Ovary (tissue), 9 donors: ENCODE results near the gene ASRGL1. TPM values are rescaled to one million over a fixed set of nuclear protein-coding genes. Genes with fewer than 3 reads are reported as not detected.
"Not testable (repeated sequence)": the region's sequence is repeated elsewhere in the genome, so short reads cannot be mapped to it uniquely, and the experiment has no call there.

Experiments used
- DNase-seq, 5 donors: peaks; one replicate each; pipeline ENCODE4 v3.0.0-alpha.2; 2019 to 2020
- H3K27ac ChIP-seq, 2 donors: fragments of 200-600 bp; one replicate each; pipeline versions ENCODE4 v1.5.1 to v1.8.0; 2019 to 2022
- H3K27me3 ChIP-seq: fragments of 200-600 bp; one replicate; pipeline ENCODE4 v1.8.0; 2022
- H3K36me3 ChIP-seq: fragments of 200-600 bp; sonication (generic); one replicate; pipeline ENCODE4 v1.5.1; 2019
- H3K4me1 ChIP-seq: one replicate; pipeline ENCODE4 v1.8.1; 2013; ENCODE audit warnings: mild to moderate bottlenecking, moderate library complexity; ENCODE audit not compliant: insufficient read depth
- H3K4me3 ChIP-seq: fragments of 200-600 bp; sonication (generic); one replicate; pipeline ENCODE4 v1.5.1; 2017
- H3K9me3 ChIP-seq, 2 donors: fragments of 200-600 bp in 1 of 2; sonication (generic) in 1 of 2; one replicate each; pipeline versions ENCODE4 v1.5.1 to v1.8.1; 2013 to 2019; ENCODE audit warnings: mild to moderate bottlenecking in 1 of 2, moderate library complexity in 1 of 2
- EP300 ChIP-seq: sonication (generic); formaldehyde crosslinking; IDR thresholded peaks from one replicate; pipeline ENCODE4 v1.6.1; 2017; ENCODE audit warnings: antibody characterized with exemption
- POLR2A ChIP-seq: fragments of 450-650 bp; IDR thresholded peaks from one replicate; pipeline ENCODE4 v1.6.1; 2017; ENCODE audit warnings: antibody characterized with exemption, mild to moderate bottlenecking, moderate library complexity
- WGBS, 3 donors: extraction: QIAGEN DNeasy Blood & Tissue Kit in 1 of 3; methylation state at CpG; one replicate each; pipeline versions ENCODE4 v1.1.5 to v1.1.7; 2013 to 2017; 5-methylcytosine and 5-hydroxymethylcytosine counted together
- intact Hi-C, 4 donors: fragments of 100-400 bp; cut with DNase I; formaldehyde crosslinking; loops; one replicate each; pipeline versions ENCODE4 v1.11.0 to v1.15.1; 2022 to 2023
- polyA plus RNA-seq, 2 donors: library from polyadenylated mRNA; stranded (reverse); fragments of 200-250 nt in 1 of 2; fragments of 350-450 nt in 1 of 2; fragmentation: Illumina TruSeq in 1 of 2; extraction: RNeasy Lipid Tissue Mini Kit (QIAGEN cat#74804) in 1 of 2; gene quantifications; one replicate each; pipeline ENCODE4 v1.2.3, GENCODE V29; 2013 to 2014
- total RNA-seq, 7 donors: library from RNA; depleted of rRNA in 2 of 7; stranded (reverse); fragments of >200 nt in 2 of 7; fragmentation: NEBNext Ultra II Directional in 3 of 7; extraction: Animal tissue kit (Norgen Biotek cat#: 25700) in 3 of 7; gene quantifications; one replicate each; pipeline versions ENCODE4 v1.1.0 to v1.2.4, GENCODE V29; 2016 to 2023
- TF ChIP-seq, protein P1 (sequence below), 3 donors: fragments of 450-650 bp in 2 of 3; fragments of 200-600 bp in 1 of 3; IDR thresholded peaks; one replicate each; pipeline versions ENCODE4 v1.5.1 to v1.8.0; 2016 to 2022; ENCODE audit warnings: antibody characterized with exemption in 3 of 3, mild to moderate bottlenecking in 1 of 3
- donor health status: DM: no; HTN: no; CAD: no; lungs with moderate emphysema.
- donor health status: DM: no; HTN: no; CAD: no.
- donor health status: Bipolar disorder and iron deficiency.
- donor health status: DM: yes; HTN: yes; CAD: no.
- donor health status: DM: no; HTN: no; CAD: no.
- donor health status: DM: yes; HTN: yes; CAD: no.

ASRGL1 gene
- total and polyA plus RNA-seq, 9 donors: 1.6 to 143 (median 9.8) TPM

DNA sequence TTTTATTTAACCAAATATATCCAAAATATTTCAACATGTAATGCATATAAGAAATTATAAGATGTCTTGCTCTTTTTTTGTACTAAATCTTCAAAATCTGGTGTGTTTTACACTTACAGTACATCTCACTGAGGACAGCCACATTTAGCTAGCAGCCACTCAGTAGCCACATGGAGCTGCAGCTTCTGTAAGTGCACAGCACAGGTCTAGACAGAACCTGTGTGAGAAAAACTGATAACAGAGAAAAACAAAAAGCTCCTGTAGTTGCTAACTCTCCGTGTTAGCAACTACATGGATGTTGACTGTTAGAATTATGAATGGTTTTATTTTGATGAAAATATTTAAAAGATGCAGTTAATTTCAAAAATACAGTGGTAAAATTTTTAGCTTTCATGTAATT lies 22.2 kb downstream of the ASRGL1 start:
- H3K9me3 ChIP-seq: no peaks in the 10 kb centered on the region
- intact Hi-C loops: no loop called here
- H3K36me3 ChIP-seq: no peaks in the 10 kb centered on the region
- no peaks in the 10 kb centered on the region for H3K27me3 ChIP-seq
- DNase-seq: no peak
- H3K27ac ChIP-seq: no peak overlapping the region
- WGBS, 3 donors: 71 to 87% (median 82%) methylated on average over 1 of the region's 1 CpG
- H3K4me1 ChIP-seq: no peaks in the 10 kb centered on the region
- TF ChIP-seq POLR2A (no peak), EP300 (no peak)
- TF ChIP-seq, protein P1, sequence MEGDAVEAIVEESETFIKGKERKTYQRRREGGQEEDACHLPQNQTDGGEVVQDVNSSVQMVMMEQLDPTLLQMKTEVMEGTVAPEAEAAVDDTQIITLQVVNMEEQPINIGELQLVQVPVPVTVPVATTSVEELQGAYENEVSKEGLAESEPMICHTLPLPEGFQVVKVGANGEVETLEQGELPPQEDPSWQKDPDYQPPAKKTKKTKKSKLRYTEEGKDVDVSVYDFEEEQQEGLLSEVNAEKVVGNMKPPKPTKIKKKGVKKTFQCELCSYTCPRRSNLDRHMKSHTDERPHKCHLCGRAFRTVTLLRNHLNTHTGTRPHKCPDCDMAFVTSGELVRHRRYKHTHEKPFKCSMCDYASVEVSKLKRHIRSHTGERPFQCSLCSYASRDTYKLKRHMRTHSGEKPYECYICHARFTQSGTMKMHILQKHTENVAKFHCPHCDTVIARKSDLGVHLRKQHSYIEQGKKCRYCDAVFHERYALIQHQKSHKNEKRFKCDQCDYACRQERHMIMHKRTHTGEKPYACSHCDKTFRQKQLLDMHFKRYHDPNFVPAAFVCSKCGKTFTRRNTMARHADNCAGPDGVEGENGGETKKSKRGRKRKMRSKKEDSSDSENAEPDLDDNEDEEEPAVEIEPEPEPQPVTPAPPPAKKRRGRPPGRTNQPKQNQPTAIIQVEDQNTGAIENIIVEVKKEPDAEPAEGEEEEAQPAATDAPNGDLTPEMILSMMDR (IDR thresholded peaks at IDR 0.05): no peak
- no peak overlapping the region for H3K4me3 ChIP-seq

DNA sequence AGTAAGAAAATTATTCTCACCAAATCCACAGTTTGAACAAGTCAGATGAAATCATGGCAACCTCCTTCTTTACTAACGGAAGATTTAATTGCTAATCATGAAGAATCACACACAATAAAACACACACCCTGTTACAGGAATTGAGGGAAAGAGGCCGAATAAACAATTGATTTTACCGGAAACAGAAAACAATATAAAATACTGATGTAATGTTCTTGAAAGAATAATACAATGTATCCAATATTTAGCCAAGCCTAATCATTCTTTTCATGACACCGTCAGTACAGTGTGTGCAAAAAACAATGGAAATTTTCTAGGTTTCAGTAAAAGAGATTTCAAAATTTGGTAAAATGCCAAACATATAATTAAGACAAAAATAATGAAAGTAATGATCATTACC lies 23.4 kb downstream of the ASRGL1 start:
- H3K36me3 ChIP-seq: no peaks in the 10 kb centered on the region
- no peak overlapping the region for H3K4me3 ChIP-seq
- 63 to 76% (median 76%) methylated on average over 4 of the region's 4 CpGs for WGBS, 3 donors
- no peak overlapping the region for H3K27ac ChIP-seq
- no peak for DNase-seq
- intact Hi-C loops: no loop called here
- no peaks in the 10 kb centered on the region for H3K27me3 ChIP-seq
- H3K9me3 ChIP-seq: no peaks in the 10 kb centered on the region
- no peak for TF ChIP-seq POLR2A
- TF ChIP-seq EP300: no peak
- TF ChIP-seq, protein P1 (IDR thresholded peaks at IDR 0.05): no peak
- no peaks in the 10 kb centered on the region for H3K4me1 ChIP-seq

DNA sequence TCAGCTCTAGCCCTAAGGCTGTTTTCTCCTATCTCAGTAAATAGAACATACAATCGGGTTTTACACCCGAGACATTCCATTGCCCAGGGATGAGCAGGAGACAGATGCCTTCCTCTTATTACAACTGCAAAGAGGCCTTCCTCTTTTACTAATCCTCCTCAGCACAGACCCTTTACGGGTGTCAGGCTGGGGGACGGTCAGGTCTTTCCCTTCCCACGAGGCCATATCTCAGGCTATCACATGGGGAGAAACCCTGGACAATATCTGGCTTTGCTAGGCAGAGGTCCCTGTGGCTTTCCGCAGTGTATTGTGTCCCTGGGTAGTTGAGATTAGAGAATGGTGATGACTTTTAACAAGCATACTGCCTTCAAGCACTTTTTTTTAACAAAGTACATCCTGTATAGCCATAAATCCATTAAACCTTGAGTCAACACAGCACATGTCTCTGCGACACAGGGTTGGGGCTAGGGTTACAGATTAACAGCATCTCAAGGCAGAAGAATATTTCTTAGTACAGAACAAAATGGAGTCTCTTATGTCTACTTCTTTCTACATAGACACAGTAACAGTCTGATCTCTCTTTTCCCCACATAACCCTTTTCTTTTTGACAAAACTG lies 31.7 kb downstream of the ASRGL1 start:
- 85 to 88% (median 86%) methylated on average over 7 of the region's 7 CpGs for WGBS, 3 donors
- H3K36me3 ChIP-seq, H3K27me3 ChIP-seq, DNase-seq, H3K4me1 ChIP-seq, intact Hi-C loops, H3K4me3 ChIP-seq, H3K9me3 ChIP-seq, H3K27ac ChIP-seq: not testable (repeated sequence)

DNA sequence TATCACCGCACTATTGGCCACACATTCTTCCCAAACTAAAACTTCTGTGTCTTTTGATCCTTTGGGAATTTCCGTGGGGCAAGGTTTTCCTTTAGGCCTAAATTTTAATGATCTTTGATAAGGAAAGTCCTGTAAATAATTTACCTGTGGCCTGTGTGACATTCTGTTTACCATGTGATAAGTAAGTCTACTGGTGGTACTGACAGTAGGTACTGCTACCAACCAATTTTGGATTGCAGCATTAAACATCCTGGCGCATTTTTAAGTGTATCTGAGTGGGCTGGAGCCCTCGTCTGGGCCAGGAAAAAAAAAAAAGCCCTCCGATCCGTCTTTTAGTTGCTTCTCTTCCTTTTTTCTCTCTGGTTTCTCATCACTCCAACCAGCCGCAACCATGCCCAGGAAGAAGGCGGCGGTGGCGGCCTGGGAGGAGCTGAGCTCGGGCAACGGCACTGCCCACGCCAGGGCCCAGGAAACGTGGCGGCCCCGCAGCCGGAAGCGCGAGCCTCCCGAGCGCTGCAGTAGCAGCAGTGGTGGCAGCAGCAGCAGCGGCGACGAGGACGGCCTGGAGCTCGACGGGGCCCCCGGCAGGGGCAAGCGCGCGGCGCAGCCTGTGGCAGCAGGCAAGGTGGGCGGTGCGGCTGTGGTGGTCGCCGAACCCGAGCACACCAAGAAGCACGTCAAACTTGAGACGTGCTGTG lies 33.6 kb downstream of the ASRGL1 start:
- Histone ChIP-seq H3K27me3 (no peaks in the 10 kb centered on the region), H3K4me1 (no peaks in the 10 kb centered on the region), H3K27ac (no peak overlapping the region), H3K36me3 (no peaks in the 10 kb centered on the region), H3K9me3 (no peaks in the 10 kb centered on the region), H3K4me3 (no peak overlapping the region)
- TF ChIP-seq EP300 (no peak), POLR2A (no peak)
- TF ChIP-seq, protein P1 (IDR thresholded peaks at IDR 0.05): no peak
- 54 to 61% (median 60%) methylated on average over 38 to 39 of the region's 39 CpGs for WGBS, 3 donors
- DNase-seq: no peak
- intact Hi-C loops: no loop called here

DNA sequence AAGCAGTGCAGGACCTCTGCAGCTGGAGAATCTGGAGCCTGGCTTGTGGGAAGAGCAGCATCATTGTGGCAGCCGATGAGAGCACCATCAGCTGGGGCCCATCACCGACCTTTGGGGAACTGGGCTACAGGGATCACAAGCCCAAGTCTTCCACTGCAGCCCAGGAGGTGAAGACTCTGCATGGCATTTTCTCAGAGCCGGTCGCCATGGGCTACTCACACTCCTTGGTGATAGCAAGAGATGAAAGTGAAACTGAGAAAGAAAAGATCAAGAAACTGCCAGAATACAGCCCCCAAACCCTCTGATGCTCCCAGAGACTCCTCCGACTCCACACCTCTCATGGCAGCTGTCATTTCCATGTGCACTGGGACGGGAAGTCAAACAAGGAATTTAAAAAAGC lies 35.6 kb downstream of the ASRGL1 start:
- no peaks in the 10 kb centered on the region for H3K4me1 ChIP-seq
- WGBS, 3 donors: 81 to 87% (median 84%) methylated on average over 6 of the region's 6 CpGs
- no peaks in the 10 kb centered on the region for H3K36me3 ChIP-seq
- H3K27ac ChIP-seq: no peak overlapping the region
- H3K9me3 ChIP-seq: no peaks in the 10 kb centered on the region
- intact Hi-C loops: no loop called here
- TF ChIP-seq, protein P1 (IDR thresholded peaks at IDR 0.05): no peak
- no peak for TF ChIP-seq POLR2A
- TF ChIP-seq EP300: no peak
- H3K27me3 ChIP-seq: no peaks in the 10 kb centered on the region
- DNase-seq: no peak
- no peak overlapping the region for H3K4me3 ChIP-seq
